Prostate gland (tissue), 2 donors: ENCODE results near the gene ATF6B. TPM values are rescaled to one million over a fixed set of nuclear protein-coding genes. Genes with fewer than 3 reads are reported as not detected.
"Not testable (repeated sequence)": the region's sequence is repeated elsewhere in the genome, so short reads cannot be mapped to it uniquely, and the experiment has no call there.

Source experiments
- DNase-seq: peaks from one replicate; pipeline ENCODE4 v3.0.0-alpha.2; 2019; ENCODE audit warnings: low spot score
- H3K27ac ChIP-seq, 2 donors: fragments of 200-600 bp; sonication (generic); 2 replicates each; pipeline ENCODE4 v1.5.1; 2017 to 2019
- H3K27me3 ChIP-seq: fragments of 200-600 bp; sonication (generic); replicated peaks from 2 replicates; pipeline ENCODE4 v1.5.1; 2019; ENCODE audit not compliant: insufficient read depth
- H3K36me3 ChIP-seq, 2 donors: fragments of 200-600 bp; sonication (generic); 1 replicate in 1 of 2; 2 replicates in 1 of 2; pipeline versions ENCODE4 v1.5.1 to v1.8.1; 2017 to 2019
- H3K4me1 ChIP-seq: fragments of 200-600 bp; sonication (generic); replicated peaks from 2 replicates; pipeline ENCODE4 v1.5.1; 2019
- H3K4me3 ChIP-seq, 2 donors: fragments of 200-600 bp; sonication (generic); 2 replicates each; pipeline ENCODE4 v1.5.1; 2017 to 2019
- H3K9me3 ChIP-seq: fragments of 200-600 bp; sonication (generic); 2 replicates; pipeline ENCODE4 v1.5.1; 2017
- POLR2A ChIP-seq: fragments of 450-650 bp; IDR thresholded peaks from one replicate; pipeline ENCODE4 v1.6.1; 2016; ENCODE audit warnings: antibody characterized with exemption, mild to moderate bottlenecking
- POLR2AphosphoS5 ChIP-seq: sonication (generic); formaldehyde crosslinking; IDR thresholded peaks from one replicate; pipeline ENCODE4 v1.6.1; 2017; ENCODE audit warnings: antibody characterized with exemption
- WGBS: methylation state at CpG from one replicate; pipeline ENCODE4 v1.1.5; 2018; 5-methylcytosine and 5-hydroxymethylcytosine counted together
- intact Hi-C: fragments of 100-400 bp; cut with DNase I; formaldehyde crosslinking; loops from one replicate; pipeline ENCODE4 v1.14.2; 2022
- total RNA-seq, 2 donors: library from RNA; depleted of rRNA; stranded (reverse); fragments of >200 nt; gene quantifications; one replicate each; pipeline ENCODE4 v1.1.0, GENCODE V29; 2016
- TF ChIP-seq, protein P1 (sequence below), 4 experiments: fragments of 200-600 bp in 2 of 4; fragments of 450-650 bp in 2 of 4; sonication (generic) in 2 of 4; IDR thresholded peaks; 1 replicate in 3 of 4; 2 replicates in 1 of 4; pipeline ENCODE4 v1.5.1; 2016 to 2019; ENCODE audit warnings: antibody characterized with exemption in 4 of 4, mild to moderate bottlenecking in 2 of 4, moderate library complexity in 2 of 4

ATF6B gene
- total RNA-seq, 2 donors from 2014 or later: 70.6 to 132 TPM

DNA sequence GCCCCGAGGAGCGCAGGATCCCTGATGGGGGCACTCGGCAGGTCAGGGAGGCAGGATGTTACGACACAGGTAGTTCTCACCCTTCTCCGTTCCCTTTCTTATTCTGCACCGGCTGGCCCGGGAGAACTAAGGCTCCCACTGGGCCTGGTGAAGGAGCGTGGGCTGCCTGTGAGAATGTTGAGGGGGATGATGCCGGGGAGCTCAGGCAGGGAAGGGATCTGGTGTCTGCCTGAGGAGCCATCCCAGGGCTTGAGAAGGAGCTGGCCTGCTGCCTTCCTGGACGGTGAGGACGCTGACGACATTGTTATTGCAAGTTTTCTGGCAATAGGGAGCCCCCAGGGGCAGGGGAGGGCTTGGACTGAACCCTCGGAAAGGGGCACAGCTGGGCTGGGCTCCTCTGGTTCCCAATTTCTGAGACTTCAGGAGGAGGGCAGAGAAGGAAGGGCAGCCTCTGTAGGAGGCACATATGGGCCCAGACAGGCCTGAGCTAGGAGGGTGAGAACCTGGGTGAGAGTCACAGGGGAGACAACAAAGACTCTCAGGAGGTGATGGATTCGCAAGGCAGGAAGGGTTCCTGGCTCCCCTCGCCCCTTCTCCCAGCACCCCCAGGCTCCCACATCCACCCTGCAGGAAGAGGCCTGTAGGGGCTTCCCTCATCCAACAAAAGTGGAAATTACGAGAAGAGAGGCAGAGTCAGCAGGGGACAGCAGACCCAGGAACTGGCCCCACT, 57.1 kb downstream of the ATF6B start:
- Histone ChIP-seq H3K4me3 (no peak overlapping the region), H3K36me3 (no peaks in the 10 kb centered on the region), H3K9me3 (no peaks in the 10 kb centered on the region), H3K4me1 (no peaks in the 10 kb centered on the region), H3K27ac (peak overlapping the region in 1 of 2 donors; percentile 8), H3K27me3 (no peaks in the 10 kb centered on the region)
- 74% methylated on average over 16 of the region's 16 CpGs for WGBS
- TF ChIP-seq, protein P1, sequence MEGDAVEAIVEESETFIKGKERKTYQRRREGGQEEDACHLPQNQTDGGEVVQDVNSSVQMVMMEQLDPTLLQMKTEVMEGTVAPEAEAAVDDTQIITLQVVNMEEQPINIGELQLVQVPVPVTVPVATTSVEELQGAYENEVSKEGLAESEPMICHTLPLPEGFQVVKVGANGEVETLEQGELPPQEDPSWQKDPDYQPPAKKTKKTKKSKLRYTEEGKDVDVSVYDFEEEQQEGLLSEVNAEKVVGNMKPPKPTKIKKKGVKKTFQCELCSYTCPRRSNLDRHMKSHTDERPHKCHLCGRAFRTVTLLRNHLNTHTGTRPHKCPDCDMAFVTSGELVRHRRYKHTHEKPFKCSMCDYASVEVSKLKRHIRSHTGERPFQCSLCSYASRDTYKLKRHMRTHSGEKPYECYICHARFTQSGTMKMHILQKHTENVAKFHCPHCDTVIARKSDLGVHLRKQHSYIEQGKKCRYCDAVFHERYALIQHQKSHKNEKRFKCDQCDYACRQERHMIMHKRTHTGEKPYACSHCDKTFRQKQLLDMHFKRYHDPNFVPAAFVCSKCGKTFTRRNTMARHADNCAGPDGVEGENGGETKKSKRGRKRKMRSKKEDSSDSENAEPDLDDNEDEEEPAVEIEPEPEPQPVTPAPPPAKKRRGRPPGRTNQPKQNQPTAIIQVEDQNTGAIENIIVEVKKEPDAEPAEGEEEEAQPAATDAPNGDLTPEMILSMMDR (IDR thresholded peaks at IDR 0.05): no peak
- TF ChIP-seq POLR2A (no peak), POLR2AphosphoS5 (no peak)
- intact Hi-C loops: no loop called here
- no peak for DNase-seq

- Histone ChIP-seq H3K9me3 (no peaks in the 10 kb centered on the region), H3K36me3 (no peaks in the 10 kb centered on the region), H3K27ac (no peak overlapping the region), H3K27me3 (no peaks in the 10 kb centered on the region), H3K4me1 (no peaks in the 10 kb centered on the region), H3K4me3 (no peak overlapping the region)
- intact Hi-C loops: no loop called here
- 79% methylated on average over 24 of the region's 24 CpGs for WGBS
- no peak for DNase-seq
- TF ChIP-seq POLR2AphosphoS5 (no peak), POLR2A (no peak)
- TF ChIP-seq, protein P1 (IDR thresholded peaks at IDR 0.05): no peak
These were observed 58.0 kb downstream of the ATF6B start for GRCh38 chr6:32069878-32070515.

- Histone ChIP-seq H3K27ac (no peak overlapping the region), H3K4me3 (no peak overlapping the region), H3K4me1 (no peaks in the 10 kb centered on the region), H3K36me3 (no peaks in the 10 kb centered on the region), H3K9me3 (no peaks in the 10 kb centered on the region), H3K27me3 (no peaks in the 10 kb centered on the region)
- no peak for DNase-seq
- intact Hi-C loops: no loop called here
- 95% methylated on average over 17 of the region's 17 CpGs for WGBS
- TF ChIP-seq, protein P1 (IDR thresholded peaks at IDR 0.05): no peak
- TF ChIP-seq POLR2AphosphoS5: no peak
- TF ChIP-seq POLR2A: no peak
These were observed 58.6 kb downstream of the ATF6B start for GRCh38 chr6:32069460-32069859.

DNA sequence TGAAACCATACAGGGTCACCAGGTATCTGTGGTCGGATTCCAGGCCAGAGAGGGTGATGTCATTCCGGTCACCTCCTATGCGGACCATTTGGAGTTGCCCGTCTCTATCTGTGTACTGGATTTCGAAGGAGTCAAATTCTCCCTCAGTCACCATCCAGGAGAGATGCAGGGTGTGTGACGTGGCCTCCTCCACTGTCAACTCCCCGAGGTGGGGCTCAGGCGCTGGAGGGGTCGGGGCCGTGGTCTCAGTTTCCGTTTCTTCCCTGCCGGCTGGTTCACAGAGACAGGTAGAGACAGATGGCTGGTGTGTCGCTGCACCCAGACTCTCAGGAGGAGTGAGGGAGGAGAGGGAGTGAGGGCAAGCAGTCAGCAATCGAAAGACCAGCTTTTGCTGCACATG, 59.2 kb downstream of the ATF6B start:
- intact Hi-C loops: no loop called here
- DNase-seq: no peak
- no peaks in the 10 kb centered on the region for H3K27me3 ChIP-seq
- TF ChIP-seq POLR2A: no peak
- no peak for TF ChIP-seq POLR2AphosphoS5
- TF ChIP-seq, protein P1 (IDR thresholded peaks at IDR 0.05): no peak
- H3K36me3 ChIP-seq: no peaks in the 10 kb centered on the region
- H3K4me1 ChIP-seq: no peaks in the 10 kb centered on the region
- WGBS: 91% methylated on average over 14 of the region's 14 CpGs
- no peaks in the 10 kb centered on the region for H3K9me3 ChIP-seq
- no peak overlapping the region for H3K27ac ChIP-seq
- H3K4me3 ChIP-seq: no peak overlapping the region

GRCh38 chr6:32068315-32068714, 59.7 kb downstream of the ATF6B start:
- H3K27ac ChIP-seq, H3K4me3 ChIP-seq, intact Hi-C loops, H3K4me1 ChIP-seq, H3K27me3 ChIP-seq, H3K9me3 ChIP-seq, H3K36me3 ChIP-seq, DNase-seq: not testable (repeated sequence)
- 91% methylated on average over 13 of the region's 13 CpGs for WGBS

- H3K27me3 ChIP-seq, H3K27ac ChIP-seq, H3K4me3 ChIP-seq, DNase-seq, H3K9me3 ChIP-seq, H3K4me1 ChIP-seq, intact Hi-C loops, H3K36me3 ChIP-seq: not testable (repeated sequence)
- 90% methylated on average over 19 of the region's 19 CpGs for WGBS
These were observed 60.5 kb downstream of the ATF6B start for GRCh38 chr6:32067521-32067920.
